ENCODE results near the gene NKRF. TPM values are rescaled to one million over a fixed set of nuclear protein-coding genes. Genes with fewer than 3 reads are reported as not detected.
A peak's percentile ranks its signal among the peaks of the same experiment; 100 is the strongest.

NKRF gene
- total RNA-seq (2022) (17.8 and 18.0 TPM in 2 replicates), Bru-seq, nascent RNA (percentile 80 among the genes with signal in this experiment), BruChase-seq, experiment 1, labeled RNA remaining after a 6-hour chase (percentile 74 among the genes with signal in this experiment), BruChase-seq, experiment 2, labeled RNA remaining after a 2-hour chase (percentile 84 among the genes with signal in this experiment)
- long read RNA-seq, partial matches to known transcripts, result 0 of 2 reads
- long read RNA-seq, other reads (novel, unspliced or antisense), result 2 of 2 reads

- DNase-seq, result peak; percentile 89
- TF ChIP-seq CTCF (IDR thresholded peaks at IDR 0.05; ENCODE audit: unreplicated experiment), result no peak
- CTCF ChIA-PET, result no interaction called here
- H3K4me1 Mint-ChIP-seq (ENCODE audit: low read depth, unreplicated experiment), result peaks cover 16% of the 10 kb centered on the region
- BruUV-seq (replicated peaks), result TSS peak; percentile 63
- no peaks in the 10 kb centered on the region for H3K27me3 Mint-ChIP-seq (ENCODE audit: unreplicated experiment)
- H3K27ac Mint-ChIP-seq (ENCODE audit: unreplicated experiment), result peak within 1 kb of the TSS; percentile 90
- H3K4me3 Mint-ChIP-seq (ENCODE audit: low read depth, unreplicated experiment), result peak within 1 kb of the TSS; percentile 90
- H3K36me3 Mint-ChIP-seq (ENCODE audit: insufficient read depth, unreplicated experiment), result peaks cover 22% of the 10 kb centered on the region
- no peaks in the 10 kb centered on the region for H3K9me3 Mint-ChIP-seq (ENCODE audit: low read depth, unreplicated experiment)
- intact Hi-C loops (cut with micrococcal nuclease; ENCODE audit: unreplicated experiment), result loop anchor here (1.0 to 5.0 kb wide), 2 partner anchors 89 to 124 kb away; no protein-coding TSS in a partner anchor
These were observed at the start of gene NKRF for GRCh38 chrX:119606280-119607017. Gene NKRF (minus strand): TSS chrX:119606424.

- Mint-ChIP-seq H3K4me3 (ENCODE audit: low read depth, unreplicated experiment) (no peak overlapping the region), H3K4me1 (ENCODE audit: low read depth, unreplicated experiment) (peaks cover 19% of the 10 kb centered on the region), H3K27me3 (ENCODE audit: unreplicated experiment) (no peaks in the 10 kb centered on the region), H3K36me3 (ENCODE audit: insufficient read depth, unreplicated experiment) (peaks cover 6% of the 10 kb centered on the region), H3K9me3 (ENCODE audit: low read depth, unreplicated experiment) (no peaks in the 10 kb centered on the region), H3K27ac (ENCODE audit: unreplicated experiment) (no peak overlapping the region)
- CTCF ChIA-PET, result no interaction called here
- intact Hi-C loops (cut with micrococcal nuclease; ENCODE audit: unreplicated experiment), result loop anchor here (5.0 kb wide), 1 partner anchor 43 kb away; no protein-coding TSS in a partner anchor
- DNase-seq, result no peak
- TF ChIP-seq CTCF (IDR thresholded peaks at IDR 0.05; ENCODE audit: unreplicated experiment), result no peak
- BruUV-seq (replicated peaks), result no TSS peak
These were observed 48.9 kb upstream of the NKRF start for GRCh38 chrX:119655125-119655524.

GRCh38 chrX:119654112-119654531 lies 47.9 kb upstream of the NKRF start:
- no peak overlapping the region for H3K4me3 Mint-ChIP-seq (ENCODE audit: low read depth, unreplicated experiment)
- BruUV-seq (replicated peaks), result no TSS peak
- intact Hi-C loops (cut with micrococcal nuclease; ENCODE audit: unreplicated experiment), result no loop called here
- DNase-seq, result no peak
- peaks cover 19% of the 10 kb centered on the region for H3K4me1 Mint-ChIP-seq (ENCODE audit: low read depth, unreplicated experiment)
- no peaks in the 10 kb centered on the region for H3K9me3 Mint-ChIP-seq (ENCODE audit: low read depth, unreplicated experiment)
- H3K36me3 Mint-ChIP-seq (ENCODE audit: insufficient read depth, unreplicated experiment), result peaks cover 6% of the 10 kb centered on the region
- no peaks in the 10 kb centered on the region for H3K27me3 Mint-ChIP-seq (ENCODE audit: unreplicated experiment)
- CTCF ChIA-PET, result no interaction called here
- no peak for TF ChIP-seq CTCF (IDR thresholded peaks at IDR 0.05; ENCODE audit: unreplicated experiment)
- no peak overlapping the region for H3K27ac Mint-ChIP-seq (ENCODE audit: unreplicated experiment)

- no peak for DNase-seq
- Mint-ChIP-seq H3K4me1 (ENCODE audit: low read depth, unreplicated experiment) (no peaks in the 10 kb centered on the region), H3K4me3 (ENCODE audit: low read depth, unreplicated experiment) (no peak overlapping the region), H3K36me3 (ENCODE audit: insufficient read depth, unreplicated experiment) (no peaks in the 10 kb centered on the region), H3K27me3 (ENCODE audit: unreplicated experiment) (peaks cover 13% of the 10 kb centered on the region), H3K27ac (ENCODE audit: unreplicated experiment) (no peak overlapping the region), H3K9me3 (ENCODE audit: low read depth, unreplicated experiment) (no peaks in the 10 kb centered on the region)
- no TSS peak for BruUV-seq (replicated peaks)
- CTCF ChIA-PET, result no interaction called here
- intact Hi-C loops (cut with micrococcal nuclease; ENCODE audit: unreplicated experiment), result no loop called here
- no peak for TF ChIP-seq CTCF (IDR thresholded peaks at IDR 0.05; ENCODE audit: unreplicated experiment)
These were observed 42.2 kb upstream of the NKRF start for GRCh38 chrX:119648421-119648775.

Data from Calu3 (cell line).